GM12878 (cell line): Measurements from ENCODE around the gene GNA14. TPM values are rescaled to one million over a fixed set of nuclear protein-coding genes. Genes with fewer than 3 reads are reported as not detected.

Experiments used
- ATAC-seq: fragments of 200-7000 bp; cut with Tn5 transposase; 3 replicates; pipeline ENCODE4 v1.9.1; 2020; ENCODE audit warnings: mild to moderate bottlenecking, moderate library complexity
- BruUV-seq: library from RNA; stranded (reverse); fragments of 400-500 nt; replicated peaks from 2 replicates; lab custom pipeline; 2021; lab: Mats Ljungman, UMichigan
- CTCF ChIA-PET: fragments of 300-600 bp; sonication (Branson Sonifier 250); formaldehyde crosslinking; extraction: SDS; loops from one replicate; lab custom pipeline; 2021; ENCODE audit warnings: inconsistent platforms; lab: Yijun Ruan, JAX
- POLR2A ChIA-PET: fragments of 350-600 bp; formaldehyde crosslinking; extraction: SDS; loops from one replicate; lab custom pipeline; 2021; ENCODE audit warnings: inconsistent platforms; lab: Charles Lee
- RAD21 ChIA-PET: fragments of 300-600 bp; sonication (Branson Sonifier 250); formaldehyde crosslinking; loops from one replicate; lab custom pipeline; 2023; ENCODE audit warnings: antibody characterized with exemption; ENCODE audit not compliant: unreplicated experiment; lab: Charles Lee
- SMC1A ChIA-PET: fragments of 300-600 bp; sonication (Branson Sonifier 250); formaldehyde crosslinking; loops from one replicate; lab custom pipeline; 2023; ENCODE audit not compliant: unreplicated experiment, uncharacterized antibody; lab: Charles Lee
- DNase-seq: peaks from one replicate; pipeline ENCODE4 v3.0.0-alpha.2; 2011; ENCODE audit warnings: low read depth, low spot score
- FAIRE-seq: peaks from 3 replicates; lab custom pipeline; 2011; peaks lifted over from hg19 to GRCh38; lab: Jason Lieb, UNC
- H2AFZ ChIP-seq: 2 replicates; pipeline ENCODE4 v1.6.0; 2011; ENCODE audit warnings: low read depth, low read length, control low read depth; ENCODE audit not compliant: control insufficient read depth
- H3K27ac ChIP-seq: 2 replicates; pipeline ENCODE4 v1.5.1; 2011; ENCODE audit warnings: control low read depth; ENCODE audit not compliant: control insufficient read depth, insufficient read depth
- H3K27me3 ChIP-seq, 2 experiments: replicated peaks in 1 of 2; 2 replicates each; pipeline versions ENCODE4 v1.6.0 to v1.6.1; 2011; ENCODE audit warnings: low read length in 1 of 2; ENCODE audit not compliant: control insufficient read depth in 2 of 2, insufficient read depth in 2 of 2
- H3K36me3 ChIP-seq, 2 experiments: 2 replicates each; pipeline ENCODE4 v1.5.1; 2011; ENCODE audit warnings: low read length in 1 of 2; ENCODE audit not compliant: control insufficient read depth in 2 of 2, insufficient read depth in 2 of 2
- H3K4me1 ChIP-seq: 2 replicates; pipeline ENCODE4 v1.6.1; 2011; ENCODE audit warnings: mild to moderate bottlenecking, low read length, moderate library complexity, mixed read lengths; ENCODE audit not compliant: control insufficient read depth, insufficient read depth
- H3K4me2 ChIP-seq: 2 replicates; pipeline ENCODE4 v1.6.0; 2011; ENCODE audit warnings: control low read depth; ENCODE audit not compliant: control insufficient read depth, insufficient read depth
- H3K4me3 ChIP-seq: fragments of 200-600 bp; sonication (generic); 2 replicates; pipeline ENCODE4 v1.5.1; 2016
- H3K79me2 ChIP-seq: 2 replicates; pipeline ENCODE4 v1.6.0; 2011; ENCODE audit warnings: low read length; ENCODE audit not compliant: control insufficient read depth, insufficient read depth
- H3K9ac ChIP-seq: 2 replicates; pipeline ENCODE4 v1.8.0; 2011; ENCODE audit warnings: low read length, control low read depth, mixed read lengths; ENCODE audit not compliant: control insufficient read depth, insufficient read depth
- H3K9me3 ChIP-seq: replicated peaks from 3 replicates; pipeline ENCODE4 v1.5.1; 2011; ENCODE audit warnings: mild to moderate bottlenecking, low read length; ENCODE audit not compliant: control insufficient read depth, insufficient read depth
- H4K20me1 ChIP-seq: 2 replicates; pipeline ENCODE4 v1.6.0; 2011; ENCODE audit not compliant: control insufficient read depth, insufficient read depth
- BRCA1 ChIP-seq: IDR thresholded peaks from 2 replicates; pipeline ENCODE4 v1.6.1; 2011; ENCODE audit warnings: low read depth, low read length, improper control_type of control experiment
- EGR1 ChIP-seq, 2 experiments: IDR thresholded peaks; 1 replicate in 1 of 2; 2 replicates in 1 of 2; pipeline ENCODE4 v1.6.1; 2011 to 2012; ENCODE audit warnings: low read depth in 2 of 2, low read length in 2 of 2, borderline replicate concordance in 1 of 2, mild to moderate bottlenecking in 1 of 2, moderate library complexity in 1 of 2
- NFIC ChIP-seq: IDR thresholded peaks from 2 replicates; pipeline ENCODE4 v1.6.1; 2012; ENCODE audit warnings: low read depth, mild to moderate bottlenecking, inconsistent platforms, low read length, moderate library complexity
- RELB ChIP-seq: fragments of 450-650 bp; IDR thresholded peaks from 2 replicates; pipeline ENCODE4 v1.6.1; 2017; ENCODE audit warnings: low read depth, mild to moderate bottlenecking, moderate library complexity
- SKIL ChIP-seq: fragments of 450-650 bp; IDR thresholded peaks from 2 replicates; pipeline ENCODE4 v1.6.1; 2017; ENCODE audit warnings: mild to moderate bottlenecking, low read depth, inconsistent platforms; ENCODE audit not compliant: poor library complexity, severe bottlenecking
- TARDBP ChIP-seq: IDR thresholded peaks from 2 replicates; pipeline ENCODE4 v1.6.1; 2016; ENCODE audit warnings: borderline replicate concordance
- ZNF217 ChIP-seq: fragments of 450-650 bp; IDR thresholded peaks from 2 replicates; pipeline ENCODE4 v1.6.1; 2017; ENCODE audit warnings: antibody characterized with exemption, mild to moderate bottlenecking
- ZNF622 ChIP-seq: fragments of 450-650 bp; IDR thresholded peaks from 2 replicates; pipeline ENCODE4 v1.6.1; 2017; ENCODE audit warnings: mild to moderate bottlenecking, inconsistent platforms
- WGBS: methylation state at CpG from one replicate; pipeline ENCODE4 v1.1.6; 2016; ENCODE audit warnings: low lambda C conversion rate; ENCODE audit not compliant: insufficient replicate concordance, insufficient coverage; ENCODE audit errors: missing lambda C conversion rate; 5-methylcytosine and 5-hydroxymethylcytosine counted together
- in situ Hi-C: fragments of 300-500 bp; cut with MboI; formaldehyde crosslinking; loops from 9 replicates; pipeline ENCODE4 v1.14.3; 2018; ENCODE audit warnings: mixed read lengths
- intact Hi-C: fragments of 100-400 bp; cut with micrococcal nuclease; formaldehyde crosslinking; loops from one replicate; pipeline ENCODE4 v1.14.2; 2022; ENCODE audit not compliant: unreplicated experiment
- polyA plus RNA-seq, 11 experiments: library from polyadenylated mRNA; depleted of rRNA in 4 of 11; unstranded in 6 of 11; stranded (reverse) in 5 of 11; fragments of >200 nt; fragmentation: Nextera tagmentation in 4 of 11; fragmentation: Illumina TruSeq in 1 of 11; extraction: Ambion mirVana in 4 of 11; extraction: Trizol in 1 of 11; gene quantifications; 1 replicate in 1 of 11; 2 replicates in 10 of 11; pipeline versions ENCODE4 v1.2.1 to v1.2.3, GENCODE V29; 2011 to 2016; ENCODE audit warnings: inconsistent platforms in 2 of 11, missing spikeins in 2 of 11, low read depth in 1 of 11
- total RNA-seq, 4 experiments: library from RNA; depleted of rRNA in 3 of 4; stranded (reverse); fragments of >200 nt in 3 of 4; fragmentation: Illumina TruSeq in 1 of 4; extraction: Trizol in 1 of 4; gene quantifications; 2 replicates each; pipeline versions ENCODE4 v1.2.1 to v1.2.3, GENCODE V29; 2013 to 2021
- TF ChIP-seq, protein P1 (sequence below): fragments of 450-650 bp; conservative IDR thresholded peaks from 2 replicates; pipeline ENCODE4 v1.6.1; 2017; ENCODE audit warnings: mild to moderate bottlenecking, moderate library complexity

GNA14 gene
- total and polyA plus RNA-seq, 10 of the 15 experiments (the other 5 are each of a cell fraction or from before 2014, with no cell fraction given), result 0.17 TPM; not detected in 9

GRCh38 chr9:77592476-77592875, 55.6 kb downstream of the GNA14 start:
- SMC1A ChIA-PET, result interaction anchor here (0.9 kb wide), 1 partner anchor 94 kb away, joined by 3 read pairs; no protein-coding TSS in a partner anchor
- Histone ChIP-seq H3K4me2 (no peak overlapping the region), H3K27ac (no peak overlapping the region), H3K27me3 (no peaks in the 10 kb centered on the region; a peak in 2 of 4 replicates), H3K4me3 (no peak overlapping the region), H4K20me1 (no peaks in the 10 kb centered on the region), H2AFZ (no peak overlapping the region), H3K9me3 (no peaks in the 10 kb centered on the region), H3K79me2 (no peaks in the 10 kb centered on the region), H3K4me1 (no peaks in the 10 kb centered on the region), H3K36me3 (no peaks in the 10 kb centered on the region), H3K9ac (no peak overlapping the region)
- POLR2A ChIA-PET, result no interaction called here
- RAD21 ChIA-PET, result no interaction called here
- no peak for ATAC-seq
- CTCF ChIA-PET, result interaction anchor here (0.6 kb wide), 2 partner anchors 11 to 440 kb away, joined by 3 read pairs; no protein-coding TSS in a partner anchor
- DNase-seq, result no peak
- BruUV-seq, result no TSS peak
- intact Hi-C loops (no loop called here), in situ Hi-C loops (no loop called here)
- FAIRE-seq, result no peak
- TF ChIP-seq ZNF622, result no peak
- TF ChIP-seq TARDBP, result no peak
- no peak for TF ChIP-seq RELB
- WGBS, result 18% methylated on average over 2 of the region's 2 CpGs

DNA sequence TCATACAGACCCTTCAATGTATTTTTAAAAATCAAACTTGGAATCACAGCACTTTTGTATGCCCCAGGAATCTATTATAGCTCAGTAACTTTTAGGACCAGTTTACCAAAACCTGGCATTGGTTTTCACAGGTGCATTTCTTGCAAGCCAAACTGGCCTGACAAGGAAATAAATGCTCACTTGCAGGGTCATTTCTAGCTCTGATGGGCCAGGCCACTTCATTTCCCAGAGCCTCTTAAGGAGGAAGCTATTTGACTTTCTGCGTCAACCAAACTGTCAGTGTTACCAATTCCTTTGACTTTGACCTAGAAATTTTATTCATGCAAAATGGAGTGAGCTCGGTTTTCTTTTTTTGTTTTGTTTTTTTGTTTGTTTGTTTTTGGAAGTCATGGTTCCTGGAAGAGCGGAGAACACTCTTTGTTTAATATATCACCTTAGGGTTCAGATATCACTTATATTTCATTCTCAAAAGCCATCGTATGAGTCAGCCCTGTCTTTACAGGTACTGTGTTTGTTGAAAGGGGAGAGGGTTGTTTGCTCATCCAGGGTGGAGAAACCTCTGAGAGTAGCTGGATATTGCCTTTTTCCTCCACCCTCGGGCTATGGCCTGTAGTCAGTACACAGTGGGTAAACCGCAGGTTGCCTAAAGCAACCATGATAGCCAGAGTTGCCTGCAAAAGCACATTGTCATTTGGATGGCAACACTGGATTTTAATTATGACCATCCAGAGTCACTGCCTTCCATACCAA, 58.9 kb downstream of the GNA14 start:
- no peak for ATAC-seq
- H3K36me3 ChIP-seq, result no peaks in the 10 kb centered on the region
- BruUV-seq, result no TSS peak
- in situ Hi-C loops (no loop called here), intact Hi-C loops (loop anchor here (10.0 kb wide), 1 partner anchor 134 kb away; no protein-coding TSS in a partner anchor)
- RAD21 ChIA-PET, result no interaction called here
- H3K4me3 ChIP-seq, result no peak overlapping the region
- H3K9me3 ChIP-seq, result no peaks in the 10 kb centered on the region; the same call in 2 of the 3 replicates
- 35% methylated on average over 6 of the region's 6 CpGs for WGBS
- no peaks in the 10 kb centered on the region for H3K79me2 ChIP-seq
- no peaks in the 10 kb centered on the region for H4K20me1 ChIP-seq
- POLR2A ChIA-PET, result no interaction called here
- H3K27me3 ChIP-seq, result no peaks in the 10 kb centered on the region; a peak in 1 of 4 replicates
- no peak overlapping the region for H2AFZ ChIP-seq
- CTCF ChIA-PET, result interaction anchor here (0.8 kb wide), 1 partner anchor 9 kb away, joined by 4 read pairs; no protein-coding TSS in a partner anchor
- no peak overlapping the region for H3K27ac ChIP-seq
- no peak for DNase-seq
- H3K9ac ChIP-seq, result no peak overlapping the region
- SMC1A ChIA-PET, result interaction anchor here (0.8 to 1.3 kb wide), 3 partner anchors 12 to 132 kb away, joined by 3 read pairs; no protein-coding TSS in a partner anchor
- H3K4me2 ChIP-seq, result no peak overlapping the region
- no peaks in the 10 kb centered on the region for H3K4me1 ChIP-seq
- no peak for FAIRE-seq
- no peak for TF ChIP-seq TARDBP
- TF ChIP-seq, protein P1, sequence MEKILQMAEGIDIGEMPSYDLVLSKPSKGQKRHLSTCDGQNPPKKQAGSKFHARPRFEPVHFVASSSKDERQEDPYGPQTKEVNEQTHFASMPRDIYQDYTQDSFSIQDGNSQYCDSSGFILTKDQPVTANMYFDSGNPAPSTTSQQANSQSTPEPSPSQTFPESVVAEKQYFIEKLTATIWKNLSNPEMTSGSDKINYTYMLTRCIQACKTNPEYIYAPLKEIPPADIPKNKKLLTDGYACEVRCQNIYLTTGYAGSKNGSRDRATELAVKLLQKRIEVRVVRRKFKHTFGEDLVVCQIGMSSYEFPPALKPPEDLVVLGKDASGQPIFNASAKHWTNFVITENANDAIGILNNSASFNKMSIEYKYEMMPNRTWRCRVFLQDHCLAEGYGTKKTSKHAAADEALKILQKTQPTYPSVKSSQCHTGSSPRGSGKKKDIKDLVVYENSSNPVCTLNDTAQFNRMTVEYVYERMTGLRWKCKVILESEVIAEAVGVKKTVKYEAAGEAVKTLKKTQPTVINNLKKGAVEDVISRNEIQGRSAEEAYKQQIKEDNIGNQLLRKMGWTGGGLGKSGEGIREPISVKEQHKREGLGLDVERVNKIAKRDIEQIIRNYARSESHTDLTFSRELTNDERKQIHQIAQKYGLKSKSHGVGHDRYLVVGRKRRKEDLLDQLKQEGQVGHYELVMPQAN, result no peak
- TF ChIP-seq NFIC, result no peak
- no peak for TF ChIP-seq BRCA1
- TF ChIP-seq SKIL, result no peak
- TF ChIP-seq EGR1 (IDR thresholded peaks at IDR 0.05; ENCODE audit: borderline replicate concordance in 1 of 2, low read depth in 2 of 2, low read length in 2 of 2), result no peak
- TF ChIP-seq ZNF217, result no peak
